Measurements from ENCODE around the gene SRPK2.

DNA sequence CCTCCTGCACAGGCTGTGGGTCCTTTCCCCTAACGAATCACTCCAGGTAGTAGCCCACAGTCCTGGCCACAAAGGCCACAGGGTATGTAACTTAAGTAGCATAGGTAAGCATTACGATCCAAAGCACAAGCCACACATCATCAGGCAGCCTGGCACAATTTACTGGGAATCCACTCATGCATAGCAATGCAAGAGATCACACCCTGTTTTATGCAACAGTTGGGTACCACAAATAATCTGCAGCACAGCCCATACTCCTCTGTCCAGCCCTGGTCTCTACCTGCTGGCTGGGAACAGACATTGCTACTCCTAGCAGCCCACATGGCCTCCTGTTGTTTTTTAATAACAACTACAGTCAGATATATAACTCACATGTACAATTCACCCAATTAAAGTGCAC is 34.3 kb downstream of the SRPK2 start:
- TF ChIP-seq, protein P1, sequence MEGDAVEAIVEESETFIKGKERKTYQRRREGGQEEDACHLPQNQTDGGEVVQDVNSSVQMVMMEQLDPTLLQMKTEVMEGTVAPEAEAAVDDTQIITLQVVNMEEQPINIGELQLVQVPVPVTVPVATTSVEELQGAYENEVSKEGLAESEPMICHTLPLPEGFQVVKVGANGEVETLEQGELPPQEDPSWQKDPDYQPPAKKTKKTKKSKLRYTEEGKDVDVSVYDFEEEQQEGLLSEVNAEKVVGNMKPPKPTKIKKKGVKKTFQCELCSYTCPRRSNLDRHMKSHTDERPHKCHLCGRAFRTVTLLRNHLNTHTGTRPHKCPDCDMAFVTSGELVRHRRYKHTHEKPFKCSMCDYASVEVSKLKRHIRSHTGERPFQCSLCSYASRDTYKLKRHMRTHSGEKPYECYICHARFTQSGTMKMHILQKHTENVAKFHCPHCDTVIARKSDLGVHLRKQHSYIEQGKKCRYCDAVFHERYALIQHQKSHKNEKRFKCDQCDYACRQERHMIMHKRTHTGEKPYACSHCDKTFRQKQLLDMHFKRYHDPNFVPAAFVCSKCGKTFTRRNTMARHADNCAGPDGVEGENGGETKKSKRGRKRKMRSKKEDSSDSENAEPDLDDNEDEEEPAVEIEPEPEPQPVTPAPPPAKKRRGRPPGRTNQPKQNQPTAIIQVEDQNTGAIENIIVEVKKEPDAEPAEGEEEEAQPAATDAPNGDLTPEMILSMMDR (conservative IDR thresholded peaks at IDR 0.05; ENCODE audit: low read length): no peak
- no peak for TF ChIP-seq EZH2phosphoT487 (IDR thresholded peaks at IDR 0.05; ENCODE audit: borderline replicate concordance)

Data from Loucy (cell line).